NCI-H226 (cell line): ENCODE results near the gene UNC13A.

ENCODE experiments used
- DNase-seq: peaks from one replicate; pipeline ENCODE4 v3.0.0-alpha.2; 2015

UNC13A gene

DNA sequence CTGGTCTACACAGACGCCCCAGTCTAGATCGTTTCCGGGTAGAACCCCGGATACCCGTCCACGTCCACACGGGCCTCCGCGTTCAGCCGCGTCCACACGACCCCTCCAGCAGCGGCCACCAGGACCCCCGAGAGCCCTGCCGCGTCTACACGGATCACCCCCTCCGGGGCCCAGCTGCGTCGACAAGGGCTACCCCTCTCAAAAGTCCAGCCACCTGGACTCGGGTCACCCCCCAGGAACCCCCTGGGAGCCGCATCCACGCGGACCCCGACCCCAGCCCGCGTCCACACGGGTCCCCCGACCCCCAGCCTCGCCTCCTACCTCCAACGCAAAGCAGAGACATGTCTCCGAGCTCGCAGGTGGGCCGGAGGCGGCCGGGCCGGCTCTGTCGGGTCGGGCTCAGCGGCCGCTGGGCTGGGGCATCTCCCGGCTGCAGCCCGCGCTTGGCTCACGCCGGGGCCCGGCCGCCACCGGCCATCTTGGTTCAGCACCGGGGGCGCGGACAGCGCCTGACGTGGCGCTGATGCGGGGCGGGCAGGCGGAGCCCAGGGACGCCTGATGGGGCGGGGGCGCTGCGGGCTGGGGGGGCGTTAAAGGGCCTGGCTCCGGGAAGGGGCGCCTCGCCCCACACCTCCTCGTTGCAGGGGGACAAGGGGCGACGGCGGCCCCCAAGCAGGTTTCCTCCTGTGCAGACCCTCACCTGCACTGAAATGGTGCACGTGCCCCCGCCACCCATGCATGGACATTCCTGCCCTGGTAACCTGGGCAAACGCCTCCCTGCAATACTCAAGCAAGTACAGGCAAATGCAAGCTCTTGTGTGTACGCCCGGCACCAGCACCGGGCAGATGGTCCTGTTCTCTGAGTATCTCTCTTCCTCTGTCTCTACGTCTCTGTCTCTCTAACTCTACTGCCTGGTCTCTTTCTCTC is at the start of gene UNC13A:
Gene UNC13A, minus strand, starts transcription at position 498 of the 928 bp plus-strand sequence. Its CDS starts 155 bp downstream, at position 343.
- DNase-seq = peak; percentile 65

DNA sequence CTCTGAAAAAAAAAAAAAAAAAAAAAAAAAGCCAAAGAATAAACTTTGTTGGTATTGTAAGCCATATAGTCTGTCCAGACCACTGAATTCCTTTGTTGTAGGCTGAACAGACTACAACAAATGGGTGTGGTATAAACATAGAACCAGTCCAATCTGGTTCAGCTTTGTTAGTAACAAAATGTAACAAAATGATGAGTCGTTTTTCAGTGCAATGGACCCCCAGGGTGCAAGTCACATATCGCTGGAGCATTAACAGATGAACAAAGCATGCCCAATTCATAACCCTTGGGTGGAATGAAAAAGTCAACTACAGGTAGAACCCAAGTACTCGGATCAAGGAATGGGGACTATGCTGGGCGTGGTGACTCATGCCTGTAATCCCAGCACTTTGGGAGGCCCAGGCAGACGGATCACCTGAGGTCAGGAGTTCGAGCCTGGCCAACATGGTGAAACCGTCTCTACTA is 49.6 kb upstream of the UNC13A start:
- DNase-seq = no peak

DNA sequence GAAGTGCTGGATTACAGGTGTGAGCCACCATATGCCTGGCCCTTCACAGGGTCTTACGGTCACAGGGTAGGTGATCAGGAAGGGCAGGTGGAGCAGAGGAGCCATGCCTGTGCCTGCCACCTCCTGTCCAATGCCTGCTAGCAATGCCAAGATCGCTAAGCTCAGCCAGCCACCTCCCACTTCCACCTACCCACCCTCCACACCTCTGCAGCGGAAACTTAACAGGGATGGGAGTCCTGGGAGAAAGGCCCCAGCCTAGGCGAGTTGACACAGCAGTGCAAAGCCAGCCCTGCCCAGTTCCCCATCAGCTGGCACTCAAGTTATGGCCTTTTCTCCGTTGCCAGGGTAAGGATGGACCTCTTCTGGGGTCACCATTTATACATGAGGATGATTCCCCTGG is 47.3 kb upstream of the UNC13A start:
- no peak for DNase-seq

DNA sequence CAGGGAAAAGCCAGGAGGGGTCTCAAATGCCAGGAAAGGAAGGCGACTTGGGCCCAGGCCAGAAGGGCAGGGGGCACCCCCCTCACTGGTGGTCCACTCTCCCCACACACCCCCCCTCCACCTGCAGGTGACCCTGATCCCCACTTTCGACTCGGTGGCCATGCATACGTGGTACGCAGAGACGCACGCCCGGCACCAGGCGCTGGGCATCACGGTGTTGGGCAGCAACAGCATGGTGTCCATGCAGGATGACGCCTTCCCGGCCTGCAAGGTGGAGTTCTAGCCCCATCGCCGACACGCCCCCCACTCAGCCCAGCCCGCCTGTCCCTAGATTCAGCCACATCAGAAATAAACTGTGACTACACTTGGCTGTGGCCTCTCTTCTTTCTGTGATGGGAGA is 46.0 kb upstream of the UNC13A start:
- no peak for DNase-seq

DNA sequence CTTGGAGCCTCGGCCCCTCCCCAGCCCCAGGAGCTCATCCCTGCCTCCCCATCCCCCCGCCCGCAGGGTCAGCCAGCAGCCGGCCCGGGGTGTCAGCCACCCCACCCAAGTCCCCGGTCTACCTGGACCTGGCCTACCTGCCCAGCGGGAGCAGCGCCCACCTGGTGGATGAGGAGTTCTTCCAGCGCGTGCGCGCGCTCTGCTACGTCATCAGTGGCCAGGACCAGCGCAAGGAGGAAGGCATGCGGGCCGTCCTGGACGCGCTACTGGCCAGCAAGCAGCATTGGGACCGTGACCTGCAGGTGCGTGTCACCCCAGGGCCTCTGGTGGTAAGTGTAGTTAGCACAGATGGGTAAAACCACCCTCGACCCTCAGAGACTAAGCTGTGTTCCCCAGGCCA is 45.0 kb upstream of the UNC13A start:
- DNase-seq = no peak

DNA sequence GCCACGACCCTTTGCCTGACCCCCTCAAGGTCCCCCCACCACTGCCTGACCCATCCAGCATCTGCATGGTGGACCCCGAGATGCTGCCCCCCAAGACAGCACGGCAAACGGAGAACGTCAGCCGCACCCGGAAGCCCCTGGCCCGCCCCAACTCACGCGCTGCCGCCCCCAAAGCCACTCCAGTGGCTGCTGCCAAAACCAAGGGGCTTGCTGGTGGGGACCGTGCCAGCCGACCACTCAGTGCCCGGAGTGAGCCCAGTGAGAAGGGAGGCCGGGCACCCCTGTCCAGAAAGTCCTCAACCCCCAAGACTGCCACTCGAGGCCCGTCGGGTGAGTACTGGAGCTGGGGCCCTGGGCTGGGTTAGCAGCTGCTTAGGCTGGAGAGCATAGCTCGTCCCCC is 39.7 kb upstream of the UNC13A start:
- DNase-seq = no peak

DNA sequence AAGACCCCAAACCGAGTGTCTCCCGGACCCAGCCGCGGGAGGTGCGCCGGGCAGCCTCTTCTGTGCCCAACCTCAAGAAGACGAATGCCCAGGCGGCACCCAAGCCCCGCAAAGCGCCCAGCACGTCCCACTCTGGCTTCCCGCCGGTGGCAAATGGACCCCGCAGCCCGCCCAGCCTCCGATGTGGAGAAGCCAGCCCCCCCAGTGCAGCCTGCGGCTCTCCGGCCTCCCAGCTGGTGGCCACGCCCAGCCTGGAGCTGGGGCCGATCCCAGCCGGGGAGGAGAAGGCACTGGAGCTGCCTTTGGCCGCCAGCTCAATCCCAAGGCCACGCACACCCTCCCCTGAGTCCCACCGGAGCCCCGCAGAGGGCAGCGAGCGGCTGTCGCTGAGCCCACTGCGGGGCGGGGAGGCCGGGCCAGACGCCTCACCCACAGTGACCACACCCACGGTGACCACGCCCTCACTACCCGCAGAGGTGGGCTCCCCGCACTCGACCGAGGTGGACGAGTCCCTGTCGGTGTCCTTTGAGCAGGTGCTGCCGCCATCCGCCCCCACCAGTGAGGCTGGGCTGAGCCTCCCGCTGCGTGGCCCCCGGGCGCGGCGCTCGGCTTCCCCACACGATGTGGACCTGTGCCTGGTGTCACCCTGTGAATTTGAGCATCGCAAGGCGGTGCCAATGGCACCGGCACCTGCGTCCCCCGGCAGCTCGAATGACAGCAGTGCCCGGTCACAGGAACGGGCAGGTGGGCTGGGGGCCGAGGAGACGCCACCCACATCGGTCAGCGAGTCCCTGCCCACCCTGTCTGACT is 39.0 kb upstream of the UNC13A start:
- DNase-seq = no peak

DNA sequence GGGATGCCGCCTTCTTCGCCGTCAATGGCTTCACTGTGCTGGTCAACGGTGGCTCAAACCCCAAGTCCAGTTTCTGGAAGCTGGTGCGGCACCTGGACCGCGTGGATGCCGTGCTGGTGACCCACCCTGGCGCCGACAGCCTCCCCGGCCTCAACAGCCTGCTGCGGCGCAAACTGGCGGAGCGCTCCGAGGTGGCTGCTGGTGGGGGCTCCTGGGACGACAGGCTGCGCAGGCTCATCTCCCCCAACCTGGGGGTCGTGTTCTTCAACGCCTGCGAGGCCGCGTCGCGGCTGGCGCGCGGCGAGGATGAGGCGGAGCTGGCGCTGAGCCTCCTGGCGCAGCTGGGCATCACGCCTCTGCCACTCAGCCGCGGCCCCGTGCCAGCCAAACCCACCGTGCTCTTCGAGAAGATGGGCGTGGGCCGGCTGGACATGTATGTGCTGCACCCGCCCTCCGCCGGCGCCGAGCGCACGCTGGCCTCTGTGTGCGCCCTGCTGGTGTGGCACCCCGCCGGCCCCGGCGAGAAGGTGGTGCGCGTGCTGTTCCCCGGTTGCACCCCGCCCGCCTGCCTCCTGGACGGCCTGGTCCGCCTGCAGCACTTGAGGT is 38.1 kb upstream of the UNC13A start:
- DNase-seq = no peak

DNA sequence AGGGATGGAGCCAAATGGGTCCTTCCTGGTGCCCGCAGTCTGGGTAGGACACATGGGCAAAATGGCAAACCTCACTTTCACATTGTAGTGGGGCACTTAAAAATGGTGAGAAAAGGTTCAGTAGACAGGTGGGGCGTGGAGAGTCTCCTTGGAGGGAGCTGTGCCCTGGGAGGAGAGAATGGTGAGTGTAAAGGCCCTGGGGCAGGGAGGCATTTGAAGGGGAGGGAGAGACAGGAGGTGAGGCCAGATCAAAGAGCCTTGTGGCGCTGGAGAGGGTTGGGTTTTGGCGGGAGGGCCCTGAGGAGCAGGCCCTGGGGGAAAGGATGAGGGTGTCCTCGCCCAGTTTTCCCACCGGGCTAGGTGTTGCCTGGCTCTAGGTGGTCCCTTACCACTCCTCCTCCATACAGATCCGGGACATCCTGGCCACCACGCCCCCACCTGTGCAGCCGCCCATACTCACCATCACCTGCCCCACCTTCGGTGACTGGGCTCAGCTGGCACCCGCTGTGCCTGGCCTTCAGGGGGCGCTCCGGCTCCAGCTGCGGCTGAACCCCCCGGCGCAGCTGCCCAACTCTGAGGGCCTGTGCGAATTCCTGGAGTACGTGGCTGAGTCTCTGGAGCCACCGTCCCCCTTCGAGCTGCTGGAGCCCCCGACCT is 37.4 kb upstream of the UNC13A start:
- no peak for DNase-seq

DNA sequence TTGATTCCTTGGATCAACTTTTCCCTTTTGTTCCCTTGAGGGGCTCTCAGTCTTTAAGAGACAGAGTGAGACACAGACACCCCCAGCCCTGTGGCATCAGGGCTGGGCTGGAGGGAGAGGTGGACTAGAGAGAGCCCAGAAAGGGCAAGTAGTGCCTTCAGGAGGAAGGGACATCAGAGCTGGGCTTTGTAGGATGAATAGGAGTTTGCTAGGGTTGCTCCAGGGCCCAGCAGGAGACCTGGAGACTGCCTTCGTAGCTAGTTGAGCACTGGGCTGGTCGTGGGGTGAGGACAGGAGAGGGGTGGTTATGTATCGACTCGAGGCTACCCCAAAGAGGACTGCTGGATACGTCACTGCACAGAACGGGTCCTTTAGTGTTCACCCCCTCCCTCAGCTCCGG is 36.5 kb upstream of the UNC13A start:
- DNase-seq = no peak

DNA sequence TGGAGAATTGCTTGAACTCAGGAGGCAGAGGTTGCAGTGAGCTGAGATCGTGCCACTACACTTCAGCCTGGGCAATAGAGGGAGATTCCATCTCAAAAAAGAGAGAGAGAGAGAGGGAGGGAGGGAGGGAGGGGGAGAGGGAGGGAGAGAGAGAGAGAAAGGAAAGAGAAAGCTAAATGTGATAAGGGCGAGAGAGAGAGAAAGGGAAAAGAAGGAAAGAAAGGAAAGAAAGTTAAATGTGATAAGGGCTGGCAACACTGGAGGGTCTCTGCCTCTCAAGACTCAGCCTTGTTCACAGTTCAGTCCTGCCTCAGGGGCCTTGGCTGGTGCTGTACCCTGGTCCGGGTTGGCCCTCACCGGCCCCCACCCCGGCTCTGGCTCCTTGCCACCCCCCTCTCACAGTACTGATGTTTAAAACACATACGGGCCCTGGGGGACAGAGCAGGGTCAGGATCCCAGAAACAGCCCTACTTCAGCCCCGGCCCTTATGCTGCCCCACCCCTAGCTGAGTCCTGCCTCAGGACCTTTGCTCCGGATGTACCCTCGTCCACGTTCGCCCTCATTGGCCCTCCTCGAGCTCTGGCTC is 34.6 kb upstream of the UNC13A start:
- DNase-seq = no peak

DNA sequence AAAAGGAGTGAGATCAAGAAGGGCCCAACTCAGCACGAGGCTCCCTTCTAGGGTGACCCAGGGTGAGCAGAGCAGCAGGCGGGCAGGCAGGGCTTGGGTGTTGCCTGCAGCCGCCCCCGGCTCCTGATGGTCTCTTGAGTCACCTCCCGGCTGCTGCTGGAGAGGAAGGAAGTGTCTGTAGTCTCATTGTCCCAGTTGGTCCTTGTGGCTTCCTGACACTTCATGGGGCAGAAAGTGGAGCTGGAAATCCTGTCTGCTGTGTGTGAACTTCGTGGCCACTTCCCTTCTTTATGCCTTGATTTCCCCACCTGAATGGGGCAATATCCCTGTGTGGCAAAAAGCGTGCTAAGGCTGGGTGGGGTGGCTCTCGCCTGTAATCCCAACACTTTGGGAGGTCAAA is 33.7 kb upstream of the UNC13A start:
- DNase-seq = no peak

DNA sequence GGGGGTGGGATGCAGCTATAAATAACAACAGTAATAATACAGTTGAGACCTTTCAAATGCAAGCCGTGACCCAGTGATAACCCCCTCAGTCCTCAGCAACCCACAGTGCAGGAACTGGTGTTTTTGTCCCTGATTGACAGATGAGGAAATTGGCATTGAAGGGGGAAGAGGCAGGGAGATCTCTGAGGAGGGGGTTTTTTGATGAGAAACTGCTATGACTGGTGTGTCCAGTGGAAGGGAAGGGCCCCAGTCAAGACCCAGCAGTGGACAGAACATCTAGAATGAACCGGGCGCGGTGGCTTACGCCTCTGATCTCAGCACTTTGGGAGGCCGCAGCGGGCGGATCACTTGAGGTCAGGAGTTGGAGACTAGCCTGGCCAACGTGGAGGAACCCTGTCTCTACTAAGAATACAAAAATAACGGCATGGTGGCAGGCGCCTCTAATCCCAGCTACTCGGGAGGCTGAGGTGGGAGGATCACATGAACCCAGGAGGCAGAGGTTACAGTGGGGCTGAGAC is 33.0 kb upstream of the UNC13A start:
- DNase-seq = no peak

DNA sequence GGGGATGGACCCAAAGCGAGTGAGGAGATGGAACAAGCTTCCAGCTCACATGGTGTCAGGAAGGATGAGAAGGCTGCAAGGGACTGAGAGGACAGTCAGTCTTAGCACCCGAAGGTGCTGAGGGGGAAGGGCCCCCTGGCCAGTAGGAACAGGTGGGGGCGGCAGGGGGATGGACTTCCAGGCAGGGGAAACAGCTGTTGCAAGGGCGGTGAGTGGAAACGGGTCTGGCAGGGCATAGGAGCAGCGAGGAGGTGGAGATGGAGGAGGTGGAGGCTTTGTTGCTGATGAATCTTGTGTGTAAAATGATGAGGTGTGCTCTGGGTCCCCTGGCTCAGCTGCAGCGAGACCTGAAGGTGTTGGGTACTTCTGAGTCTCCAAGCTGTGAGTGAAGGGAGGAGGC is 32.3 kb upstream of the UNC13A start:
- DNase-seq = no peak

DNA sequence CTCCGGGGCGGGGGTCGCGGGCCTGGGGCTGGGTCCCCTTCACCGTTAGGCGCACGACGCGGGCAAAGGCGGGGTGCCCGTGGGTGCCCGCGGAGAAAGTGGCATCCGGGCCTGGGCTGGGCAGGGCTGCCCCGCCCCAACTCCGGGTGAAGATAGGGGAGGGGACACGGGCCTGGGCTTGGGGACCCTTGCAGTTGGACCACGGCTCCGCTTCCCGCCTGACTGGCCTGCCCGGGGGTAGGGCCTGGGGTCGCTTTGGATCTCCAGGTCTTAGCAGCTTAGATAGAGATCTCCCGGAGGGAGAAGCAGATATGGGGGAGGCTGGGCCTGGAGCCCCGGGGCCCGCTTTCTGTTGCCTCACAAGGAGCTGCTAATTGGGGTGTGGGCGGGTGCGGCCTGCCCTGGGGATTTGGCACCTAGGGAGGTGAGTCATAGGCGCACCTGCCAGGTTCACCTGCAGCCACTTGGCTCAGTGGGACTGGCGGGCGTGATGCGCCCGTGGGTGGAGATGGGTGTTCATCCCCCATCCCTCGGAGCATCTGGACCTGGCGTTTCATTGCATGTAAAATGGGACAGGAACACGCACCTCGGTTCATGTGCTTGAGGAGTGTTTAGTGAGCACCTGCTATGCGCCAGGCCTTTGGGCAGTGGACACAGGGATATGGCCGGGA is 31.7 kb upstream of the UNC13A start:
- DNase-seq = no peak

DNA sequence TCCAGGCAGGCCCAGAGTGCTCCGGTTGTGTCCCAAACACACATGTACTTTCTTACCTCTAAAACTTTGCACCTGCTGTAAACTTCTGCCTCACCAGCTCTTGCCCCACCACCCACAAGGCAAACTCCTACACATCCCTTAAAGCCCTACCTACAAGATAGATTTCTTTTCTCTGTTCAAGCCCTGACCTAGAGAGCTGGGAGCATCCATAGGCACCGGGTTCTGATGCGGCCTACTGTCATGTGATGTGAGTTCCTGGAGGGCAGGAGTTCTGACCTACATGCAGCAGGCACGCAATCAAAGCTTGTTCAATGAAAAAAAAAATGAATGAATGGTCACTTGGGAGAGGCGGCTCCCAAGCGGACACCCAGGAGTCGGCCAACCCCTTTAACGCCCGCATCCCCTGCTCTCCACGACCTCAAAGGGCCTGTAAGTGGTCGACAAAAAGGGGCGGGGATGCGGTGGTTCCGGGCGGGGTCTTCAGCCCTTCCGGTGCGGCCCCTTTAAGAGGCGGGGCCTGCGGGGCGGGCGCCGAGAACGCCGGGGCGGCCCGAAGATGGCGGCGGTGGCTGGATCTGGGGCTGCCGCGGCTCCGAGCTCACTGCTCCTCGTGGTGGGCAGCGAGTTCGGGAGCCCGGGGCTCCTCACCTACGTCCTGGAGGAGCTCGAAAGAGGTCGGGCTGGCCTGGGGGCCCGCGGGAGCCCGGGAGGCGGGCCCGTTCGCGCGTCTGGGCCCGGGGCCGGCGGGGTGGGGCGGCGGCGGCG is 31.0 kb upstream of the UNC13A start, which contains the start of gene MAP1S:
Gene MAP1S, plus strand, starts transcription at position 534 of the 765 bp plus-strand sequence. Its CDS starts 23 bp downstream, at position 557.
- peak; percentile 49 for DNase-seq

DNA sequence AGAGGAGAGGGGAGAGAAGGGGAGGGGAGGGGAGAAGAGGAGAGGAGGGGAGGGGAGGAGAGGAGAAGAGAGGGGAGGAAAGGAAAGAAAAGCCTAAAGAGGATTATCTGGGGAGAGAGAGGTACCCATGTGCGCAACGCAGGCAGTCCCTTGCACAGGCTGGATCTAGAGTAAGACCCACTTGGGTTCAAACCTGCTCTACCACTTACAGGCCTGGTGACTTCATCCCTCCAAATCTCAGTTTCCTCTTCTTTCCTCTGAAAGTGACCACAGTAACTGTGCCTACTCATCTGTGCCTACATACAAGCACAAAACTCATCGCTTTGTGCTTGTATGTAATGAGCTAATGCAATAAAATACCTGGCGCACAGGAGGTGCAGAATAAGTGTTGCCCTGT is 30.4 kb upstream of the UNC13A start:
- DNase-seq = no peak

DNA sequence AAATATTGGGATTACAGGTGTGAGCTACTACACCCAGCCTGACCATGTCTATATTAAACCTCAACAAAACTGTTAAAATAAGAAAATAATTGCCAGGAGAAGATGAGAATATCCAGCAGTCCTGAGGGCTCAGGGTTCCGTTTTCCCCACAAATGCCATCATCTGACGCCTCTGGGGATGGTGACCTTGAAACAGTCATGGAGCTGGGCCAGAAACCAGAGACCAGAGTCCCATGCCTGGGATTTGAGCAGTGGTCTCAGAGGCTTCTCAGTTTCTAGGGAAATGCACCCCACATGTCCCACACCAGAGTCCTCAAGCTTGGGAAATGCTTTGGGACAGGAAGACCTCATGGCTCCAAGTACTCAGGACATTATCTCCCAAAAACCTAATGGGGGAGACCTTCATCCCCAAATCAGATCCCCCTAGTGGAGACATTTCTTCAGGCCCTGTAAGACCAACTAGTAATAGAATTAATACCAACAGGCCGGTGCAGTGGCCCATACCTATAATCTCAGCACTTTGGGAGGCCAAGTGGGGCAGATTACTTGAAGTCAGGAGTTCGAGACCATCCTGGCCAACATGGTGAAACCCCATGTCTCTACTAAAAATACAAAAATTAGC is 28.3 kb upstream of the UNC13A start:
- DNase-seq = no peak

DNA sequence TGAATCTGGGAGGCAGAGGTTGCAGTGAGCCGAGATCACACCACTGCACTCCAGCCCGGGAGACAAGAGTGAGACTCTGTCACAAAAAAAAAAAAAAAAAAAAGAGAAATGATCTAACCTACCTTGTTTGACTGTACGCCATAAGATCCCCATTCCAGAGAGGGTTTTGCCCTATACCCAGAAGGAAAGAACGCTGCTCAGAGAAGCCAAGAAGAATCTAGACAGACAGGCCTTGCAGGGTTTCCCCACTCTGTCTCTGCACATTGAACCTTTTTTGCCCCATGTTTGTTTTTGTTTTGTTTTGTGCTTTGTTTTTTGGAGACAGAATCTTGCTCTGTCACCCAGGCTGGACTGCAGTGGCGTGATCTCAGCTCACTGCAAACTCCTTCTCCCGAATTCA is 23.7 kb upstream of the UNC13A start:
- DNase-seq = no peak

DNA sequence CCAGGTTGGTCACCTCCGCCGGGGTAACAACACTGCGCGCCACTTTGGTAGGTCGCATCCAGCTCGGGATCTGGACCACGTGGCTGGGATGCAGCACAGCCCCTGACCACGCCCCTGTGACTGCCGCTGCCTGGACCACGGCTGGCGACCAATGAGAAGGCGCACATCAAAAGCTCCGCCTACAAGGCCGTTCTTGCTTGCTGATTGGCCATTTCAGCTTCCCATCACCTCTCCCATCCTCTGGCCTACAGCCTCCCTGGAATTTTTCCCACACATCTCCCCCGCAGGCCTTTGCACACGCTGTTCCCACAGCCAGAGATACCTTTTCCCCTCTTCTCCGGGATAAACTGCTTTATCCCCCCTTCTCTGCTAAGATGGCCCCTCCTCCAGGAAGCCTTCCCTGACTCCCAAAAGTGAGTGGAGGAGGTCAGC is 18.6 kb upstream of the UNC13A start:
- peak; percentile 83 for DNase-seq
